SJCRH30 (cell line): ENCODE results near the gene SPG11. TPM values are rescaled to one million over a fixed set of nuclear protein-coding genes. Genes with fewer than 3 reads are reported as not detected.

Source experiments
- DNase-seq, 2 experiments: peaks; one replicate each; pipeline ENCODE4 v3.0.0-alpha.2; 2015 to 2020
- H3K27ac ChIP-seq: fragments of 250-450 bp; sonication (Bioruptor Pico); 2 replicates; pipeline ENCODE4 v1.5.1; 2020; ENCODE audit warnings: mild to moderate bottlenecking, moderate library complexity
- H3K27me3 ChIP-seq: fragments of 250-450 bp; sonication (Bioruptor Pico); 2 replicates; pipeline ENCODE4 v1.5.1; 2020; ENCODE audit warnings: mild to moderate bottlenecking, moderate library complexity
- H3K36me3 ChIP-seq: fragments of 250-450 bp; sonication (Bioruptor Pico); 2 replicates; pipeline ENCODE4 v1.5.1; 2020; ENCODE audit warnings: mild to moderate bottlenecking, moderate library complexity
- H3K4me1 ChIP-seq: fragments of 250-450 bp; sonication (Bioruptor Pico); 2 replicates; pipeline ENCODE4 v1.5.1; 2020; ENCODE audit warnings: mild to moderate bottlenecking, moderate library complexity
- H3K4me3 ChIP-seq: fragments of 250-450 bp; sonication (Bioruptor Pico); 2 replicates; pipeline ENCODE4 v1.5.1; 2020; ENCODE audit warnings: mild to moderate bottlenecking, moderate library complexity
- H3K9me3 ChIP-seq: fragments of 250-450 bp; sonication (Bioruptor Pico); replicated peaks from 2 replicates; pipeline ENCODE4 v1.5.1; 2020; ENCODE audit warnings: mild to moderate bottlenecking, moderate library complexity
- total RNA-seq: library from RNA; depleted of rRNA; stranded (reverse); fragments of >200 nt; shearing (Covaris generic); gene quantifications from 2 replicates; pipeline ENCODE4 v1.2.3, GENCODE V29; 2014

SPG11 gene
- total RNA-seq, 1 experiment from 2014 or later: 41.2 TPM

- no peak overlapping the region for H3K27ac ChIP-seq
- H3K27me3 ChIP-seq: no peaks in the 10 kb centered on the region
- H3K9me3 ChIP-seq: no peaks in the 10 kb centered on the region
- no peak for DNase-seq
- H3K4me3 ChIP-seq: no peak overlapping the region
- no peaks in the 10 kb centered on the region for H3K4me1 ChIP-seq
- peaks cover 47% of the 10 kb centered on the region for H3K36me3 ChIP-seq
Measured at GRCh38 chr15:44616974-44617373, 46.5 kb downstream of the SPG11 start.

- DNase-seq: no peak
- Histone ChIP-seq H3K27ac (no peak overlapping the region), H3K9me3 (no peaks in the 10 kb centered on the region), H3K4me1 (no peaks in the 10 kb centered on the region), H3K36me3 (peaks cover 39% of the 10 kb centered on the region), H3K4me3 (no peak overlapping the region), H3K27me3 (no peaks in the 10 kb centered on the region)
Measured at GRCh38 chr15:44606740-44607139, 56.7 kb downstream of the SPG11 start.

- Histone ChIP-seq H3K4me3 (no peak overlapping the region), H3K27me3 (no peaks in the 10 kb centered on the region), H3K27ac (no peak overlapping the region), H3K4me1 (no peaks in the 10 kb centered on the region), H3K9me3 (no peaks in the 10 kb centered on the region), H3K36me3 (peaks cover 23% of the 10 kb centered on the region)
- no peak for DNase-seq
Measured at GRCh38 chr15:44603126-44603525, 60.3 kb downstream of the SPG11 start.

GRCh38 chr15:44598892-44599291 lies 64.6 kb downstream of the SPG11 start:
- Histone ChIP-seq H3K4me3 (no peak overlapping the region), H3K36me3 (peaks cover 24% of the 10 kb centered on the region), H3K9me3 (no peaks in the 10 kb centered on the region), H3K4me1 (no peaks in the 10 kb centered on the region), H3K27ac (no peak overlapping the region), H3K27me3 (no peaks in the 10 kb centered on the region)
- DNase-seq: no peak

GRCh38 chr15:44598066-44598465 lies 65.4 kb downstream of the SPG11 start:
- Histone ChIP-seq H3K4me3 (no peak overlapping the region), H3K27me3 (no peaks in the 10 kb centered on the region), H3K27ac (no peak overlapping the region), H3K4me1 (no peaks in the 10 kb centered on the region), H3K36me3 (peaks cover 27% of the 10 kb centered on the region), H3K9me3 (no peaks in the 10 kb centered on the region)
- no peak for DNase-seq

GRCh38 chr15:44596511-44597010 lies 66.9 kb downstream of the SPG11 start:
- no peak for DNase-seq
- Histone ChIP-seq H3K4me1 (no peaks in the 10 kb centered on the region), H3K36me3 (peaks cover 32% of the 10 kb centered on the region), H3K27me3 (no peaks in the 10 kb centered on the region), H3K27ac (no peak overlapping the region), H3K9me3 (no peaks in the 10 kb centered on the region), H3K4me3 (no peak overlapping the region)

GRCh38 chr15:44595656-44596510 lies 67.6 kb downstream of the SPG11 start:
- H3K4me3 ChIP-seq: no peak overlapping the region
- no peaks in the 10 kb centered on the region for H3K4me1 ChIP-seq
- H3K9me3 ChIP-seq: no peaks in the 10 kb centered on the region
- peaks cover 39% of the 10 kb centered on the region for H3K36me3 ChIP-seq
- DNase-seq: no peak
- H3K27me3 ChIP-seq: no peaks in the 10 kb centered on the region
- H3K27ac ChIP-seq: no peak overlapping the region

- peaks cover 44% of the 10 kb centered on the region for H3K36me3 ChIP-seq
- H3K27ac ChIP-seq: no peak overlapping the region
Measured at GRCh38 chr15:44595246-44595645, 68.2 kb downstream of the SPG11 start.

GRCh38 chr15:44593042-44593736 lies 70.3 kb downstream of the SPG11 start:
- DNase-seq: peak; percentile 15 to 62
- Histone ChIP-seq H3K9me3 (no peaks in the 10 kb centered on the region), H3K36me3 (peaks cover 57% of the 10 kb centered on the region), H3K4me3 (no peak overlapping the region), H3K4me1 (no peaks in the 10 kb centered on the region), H3K27ac (no peak overlapping the region), H3K27me3 (no peaks in the 10 kb centered on the region)

More at GRCh38 chr15:44595246-44595645, 68.2 kb downstream of the SPG11 start:
- no peak for DNase-seq
- H3K9me3 ChIP-seq: no peaks in the 10 kb centered on the region
- no peak overlapping the region for H3K4me3 ChIP-seq
- H3K4me1 ChIP-seq: no peaks in the 10 kb centered on the region
- no peaks in the 10 kb centered on the region for H3K27me3 ChIP-seq

GRCh38 chr15:44591326-44591725 lies 72.1 kb downstream of the SPG11 start:
- no peaks in the 10 kb centered on the region for H3K9me3 ChIP-seq
- H3K27me3 ChIP-seq: no peaks in the 10 kb centered on the region
- no peaks in the 10 kb centered on the region for H3K4me1 ChIP-seq
- H3K4me3 ChIP-seq: no peak overlapping the region
- DNase-seq: no peak
- H3K27ac ChIP-seq: no peak overlapping the region
- peaks cover 61% of the 10 kb centered on the region for H3K36me3 ChIP-seq

GRCh38 chr15:44588541-44588940 lies 74.9 kb downstream of the SPG11 start:
- Histone ChIP-seq H3K4me1 (no peaks in the 10 kb centered on the region), H3K4me3 (no peak overlapping the region), H3K9me3 (no peaks in the 10 kb centered on the region), H3K27ac (no peak overlapping the region), H3K27me3 (no peaks in the 10 kb centered on the region), H3K36me3 (peaks cover 68% of the 10 kb centered on the region)
- DNase-seq: no peak

GRCh38 chr15:44585633-44586032 lies 77.8 kb downstream of the SPG11 start:
- Histone ChIP-seq H3K36me3 (peaks cover 64% of the 10 kb centered on the region), H3K27ac (no peak overlapping the region), H3K27me3 (no peaks in the 10 kb centered on the region), H3K4me3 (no peak overlapping the region), H3K4me1 (no peaks in the 10 kb centered on the region), H3K9me3 (no peaks in the 10 kb centered on the region)
- DNase-seq: no peak

- no peak overlapping the region for H3K4me3 ChIP-seq
- DNase-seq: peak; percentile 59 to 69
- H3K9me3 ChIP-seq: no peaks in the 10 kb centered on the region
- peaks cover 60% of the 10 kb centered on the region for H3K36me3 ChIP-seq
- H3K27me3 ChIP-seq: no peaks in the 10 kb centered on the region
- no peak overlapping the region for H3K27ac ChIP-seq
- H3K4me1 ChIP-seq: 0 out of 2 replicates have a peak, but pooled peaks cover 6% of the 10 kb centered on the region
Measured at GRCh38 chr15:44584162-44584749, 79.2 kb downstream of the SPG11 start.

GRCh38 chr15:44580105-44580504 lies 83.4 kb downstream of the SPG11 start:
- H3K27ac ChIP-seq: no peak overlapping the region
- 0 out of 2 replicates have a peak, but pooled peaks cover 6% of the 10 kb centered on the region for H3K4me1 ChIP-seq
- DNase-seq: no peak
- no peak overlapping the region for H3K4me3 ChIP-seq
- no peaks in the 10 kb centered on the region for H3K27me3 ChIP-seq
- no peaks in the 10 kb centered on the region for H3K9me3 ChIP-seq
- H3K36me3 ChIP-seq: peaks cover 39% of the 10 kb centered on the region

GRCh38 chr15:44574734-44575133 lies 88.7 kb downstream of the SPG11 start:
- H3K27ac ChIP-seq: no peak overlapping the region
- no peak for DNase-seq

More at GRCh38 chr15:44574734-44575133, 88.7 kb downstream of the SPG11 start:
- H3K9me3 ChIP-seq: no peaks in the 10 kb centered on the region
- H3K4me3 ChIP-seq: no peak overlapping the region
- peaks cover 3% of the 10 kb centered on the region; the same call in 1 of the 2 replicates for H3K36me3 ChIP-seq
- no peaks in the 10 kb centered on the region for H3K27me3 ChIP-seq
- 0 out of 2 replicates have a peak, but pooled peaks cover 6% of the 10 kb centered on the region for H3K4me1 ChIP-seq
